CD14-positive monocyte (primary cell): Measurements from ENCODE around the gene RALGDS. TPM values are rescaled to one million over a fixed set of nuclear protein-coding genes. Genes with fewer than 3 reads are reported as not detected.
"Not testable (repeated sequence)": the region's sequence is repeated elsewhere in the genome, so short reads cannot be mapped to it uniquely, and the experiment has no call there.

Experiments
- DNase-seq, 3 donors: peaks; one replicate each; pipeline ENCODE4 v3.0.0-alpha.2; 2011 to 2022
- H2AFZ ChIP-seq: 2 replicates; pipeline ENCODE4 v1.6.0; 2012; ENCODE audit warnings: mild to moderate bottlenecking, low read depth, low read length, inconsistent platforms; ENCODE audit not compliant: insufficient read depth, poor library complexity, severe bottlenecking
- H3K27ac ChIP-seq, 2 donors: 1 replicate in 1 of 2; 2 replicates in 1 of 2; pipeline ENCODE4 v1.5.1; 2012 to 2013; ENCODE audit warnings: low read length in 2 of 2, control low read depth in 1 of 2, inconsistent platforms in 1 of 2, low read depth in 1 of 2, mild to moderate bottlenecking in 1 of 2
- H3K27me3 ChIP-seq, 2 donors: one replicate each; pipeline versions ENCODE4 v1.6.0 to v1.6.1; 2011 to 2013; ENCODE audit warnings: low read length in 2 of 2; ENCODE audit not compliant: control insufficient read depth in 2 of 2, insufficient read depth in 2 of 2
- H3K36me3 ChIP-seq, 2 donors: replicated peaks in 1 of 2; 1 replicate in 1 of 2; 2 replicates in 1 of 2; pipeline versions ENCODE4 v1.5.1 to v1.6.1; 2012 to 2013; ENCODE audit warnings: low read length in 2 of 2, control low read depth in 1 of 2, inconsistent platforms in 1 of 2, mild to moderate bottlenecking in 1 of 2; ENCODE audit not compliant: insufficient read depth in 2 of 2, control insufficient read depth in 1 of 2
- H3K4me1 ChIP-seq, 2 donors: 1 replicate in 1 of 2; 2 replicates in 1 of 2; pipeline versions ENCODE4 v1.5.1 to v1.6.1; 2012 to 2013; ENCODE audit warnings: low read length in 2 of 2, control low read depth in 1 of 2, inconsistent platforms in 1 of 2, mild to moderate bottlenecking in 1 of 2, moderate library complexity in 1 of 2; ENCODE audit not compliant: insufficient read depth in 2 of 2, control insufficient read depth in 1 of 2
- H3K4me2 ChIP-seq: replicated peaks from 2 replicates; pipeline ENCODE3; 2012; ENCODE audit warnings: low read length, moderate library complexity, mild to moderate bottlenecking; ENCODE audit not compliant: poor library complexity, severe bottlenecking; ENCODE audit errors: extremely low read depth
- H3K4me3 ChIP-seq, 3 experiments: fragments of 200-600 bp in 1 of 3; sonication (generic) in 1 of 3; replicated peaks in 1 of 3; 1 replicate in 2 of 3; 2 replicates in 1 of 3; pipeline ENCODE4 v1.5.1; 2011 to 2013; ENCODE audit warnings: low read length in 3 of 3, mild to moderate bottlenecking in 3 of 3, control low read depth in 2 of 3, low read depth in 2 of 3, inconsistent platforms in 1 of 3, moderate library complexity in 1 of 3
- H3K79me2 ChIP-seq: 2 replicates; pipeline ENCODE4 v1.6.0; 2012; ENCODE audit warnings: mild to moderate bottlenecking, control low read depth, inconsistent platforms, low read length, moderate library complexity; ENCODE audit not compliant: insufficient read depth
- H3K9ac ChIP-seq: 2 replicates; pipeline ENCODE4 v1.6.0; 2017; ENCODE audit warnings: low read length, mild to moderate bottlenecking; ENCODE audit not compliant: insufficient read depth, poor library complexity, severe bottlenecking
- H3K9me3 ChIP-seq, 2 donors: replicated peaks in 1 of 2; 1 replicate in 1 of 2; 2 replicates in 1 of 2; pipeline versions ENCODE4 v1.5.1 to v1.6.1; 2012 to 2013; ENCODE audit warnings: low read length in 2 of 2, control low read depth in 1 of 2; ENCODE audit not compliant: control insufficient read depth in 1 of 2, insufficient read depth in 1 of 2
- H4K20me1 ChIP-seq: 2 replicates; pipeline ENCODE4 v1.6.0; 2012; ENCODE audit warnings: mild to moderate bottlenecking, low read length, control low read depth, moderate library complexity; ENCODE audit not compliant: insufficient read depth
- H3K27ac Mint-ChIP-seq, 7 donors: one replicate each; pipeline ENCODE4 v1.8.0; 2020; ENCODE audit warnings: mild to moderate bottlenecking in 7 of 7, mixed read lengths in 7 of 7, moderate library complexity in 6 of 7, inconsistent platforms in 2 of 7
- H3K27me3 Mint-ChIP-seq, 3 donors: one replicate each; pipeline ENCODE4 v1.8.0; 2021 to 2022; ENCODE audit warnings: low read depth in 3 of 3, mild to moderate bottlenecking in 3 of 3, mixed read lengths in 3 of 3, moderate library complexity in 3 of 3, inconsistent platforms in 1 of 3
- H3K36me3 Mint-ChIP-seq, 2 donors: one replicate each; pipeline ENCODE4 v1.8.0; 2020; ENCODE audit warnings: mixed read lengths in 2 of 2, inconsistent platforms in 1 of 2, mild to moderate bottlenecking in 1 of 2
- H3K4me1 Mint-ChIP-seq: one replicate; pipeline ENCODE4 v1.8.0; 2020; ENCODE audit warnings: mild to moderate bottlenecking, mixed read lengths
- H3K4me3 Mint-ChIP-seq, 2 donors: one replicate each; pipeline ENCODE4 v1.8.0; 2020; ENCODE audit warnings: mild to moderate bottlenecking in 2 of 2, mixed read lengths in 2 of 2, moderate library complexity in 1 of 2
- H3K9me3 Mint-ChIP-seq, 7 donors: one replicate each; pipeline ENCODE4 v1.8.0; 2020 to 2022; ENCODE audit warnings: mixed read lengths in 7 of 7, mild to moderate bottlenecking in 6 of 7, moderate library complexity in 6 of 7, inconsistent platforms in 2 of 7
- whole genome bisulfite sequencing: methylation state at CpG from one replicate; pipeline ENCODE4 v1.1.5; 2013; ENCODE audit warnings: missing lambda C conversion rate; ENCODE audit not compliant: insufficient coverage; 5-methylcytosine and 5-hydroxymethylcytosine counted together
- intact Hi-C, 2 donors: fragments of 100-400 bp; cut with micrococcal nuclease; formaldehyde crosslinking; loops; one replicate each; pipeline versions ENCODE4 v1.15.0 to v1.15.1; 2023
- polyA plus RNA-seq, 3 donors: library from polyadenylated mRNA; depleted of rRNA in 1 of 3; unstranded in 2 of 3; stranded (reverse) in 1 of 3; fragments of 300-500 nt in 2 of 3; fragments of >200 nt in 1 of 3; fragmentation: Illumina TruSeq in 2 of 3; gene quantifications; 1 replicate in 2 of 3; 2 replicates in 1 of 3; pipeline ENCODE4 v1.2.3, GENCODE V29; 2012 to 2021
- TF ChIP-seq, protein P1 (sequence below): fragments of 200-600 bp; IDR thresholded peaks from one replicate; pipeline ENCODE4 v1.8.0; 2022; ENCODE audit warnings: antibody characterized with exemption, mild to moderate bottlenecking

The RALGDS gene
- polyA plus RNA-seq, 3 donors = 3.5 to 63.8 (median 4.2) TPM

DNA sequence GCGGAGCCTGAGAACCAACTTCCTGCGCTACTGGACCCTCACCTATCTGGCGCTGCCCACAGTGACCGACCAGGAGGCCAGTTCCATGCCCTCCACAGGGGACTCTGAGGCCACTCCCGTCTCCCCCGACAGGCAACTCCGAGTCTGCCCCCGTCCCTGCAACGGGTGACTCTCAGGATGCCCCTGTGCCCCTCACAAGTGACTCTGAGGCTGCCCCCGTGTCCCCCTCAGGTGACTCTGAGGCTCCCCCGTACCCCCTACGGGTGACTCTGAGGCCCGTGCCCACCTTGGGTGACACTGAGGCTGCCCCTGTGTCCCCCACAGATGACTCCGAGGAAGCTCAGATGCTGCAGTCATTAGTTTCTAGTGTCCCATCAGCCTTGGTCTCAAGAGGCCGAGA lies 34.1 kb downstream of the RALGDS start:
- Mint-ChIP-seq H3K9me3 (no peaks in the 10 kb centered on the region), H3K4me1 (no peaks in the 10 kb centered on the region), H3K27ac (no peak overlapping the region), H3K27me3 (peaks cover 0 to 4% (median 0%) of the 10 kb centered on the region in 3 donors), H3K36me3 (no peaks in the 10 kb centered on the region), H3K4me3 (no peak overlapping the region)
- Histone ChIP-seq H3K4me1 (no peaks in the 10 kb centered on the region), H4K20me1 (no peaks in the 10 kb centered on the region), H3K4me3 (no peak overlapping the region), H3K4me2 (no peak overlapping the region), H2AFZ (no peak overlapping the region), H3K9ac (no peak overlapping the region), H3K27ac (no peak overlapping the region), H3K27me3 (no peaks in the 10 kb centered on the region), H3K79me2 (no peaks in the 10 kb centered on the region), H3K9me3 (no peaks in the 10 kb centered on the region), H3K36me3 (no peaks in the 10 kb centered on the region)
- intact Hi-C loops = no loop called here
- WGBS = 87% methylated on average over 10 of the region's 15 CpGs
- no peak for DNase-seq
- TF ChIP-seq, protein P1, sequence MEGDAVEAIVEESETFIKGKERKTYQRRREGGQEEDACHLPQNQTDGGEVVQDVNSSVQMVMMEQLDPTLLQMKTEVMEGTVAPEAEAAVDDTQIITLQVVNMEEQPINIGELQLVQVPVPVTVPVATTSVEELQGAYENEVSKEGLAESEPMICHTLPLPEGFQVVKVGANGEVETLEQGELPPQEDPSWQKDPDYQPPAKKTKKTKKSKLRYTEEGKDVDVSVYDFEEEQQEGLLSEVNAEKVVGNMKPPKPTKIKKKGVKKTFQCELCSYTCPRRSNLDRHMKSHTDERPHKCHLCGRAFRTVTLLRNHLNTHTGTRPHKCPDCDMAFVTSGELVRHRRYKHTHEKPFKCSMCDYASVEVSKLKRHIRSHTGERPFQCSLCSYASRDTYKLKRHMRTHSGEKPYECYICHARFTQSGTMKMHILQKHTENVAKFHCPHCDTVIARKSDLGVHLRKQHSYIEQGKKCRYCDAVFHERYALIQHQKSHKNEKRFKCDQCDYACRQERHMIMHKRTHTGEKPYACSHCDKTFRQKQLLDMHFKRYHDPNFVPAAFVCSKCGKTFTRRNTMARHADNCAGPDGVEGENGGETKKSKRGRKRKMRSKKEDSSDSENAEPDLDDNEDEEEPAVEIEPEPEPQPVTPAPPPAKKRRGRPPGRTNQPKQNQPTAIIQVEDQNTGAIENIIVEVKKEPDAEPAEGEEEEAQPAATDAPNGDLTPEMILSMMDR = no peak

DNA sequence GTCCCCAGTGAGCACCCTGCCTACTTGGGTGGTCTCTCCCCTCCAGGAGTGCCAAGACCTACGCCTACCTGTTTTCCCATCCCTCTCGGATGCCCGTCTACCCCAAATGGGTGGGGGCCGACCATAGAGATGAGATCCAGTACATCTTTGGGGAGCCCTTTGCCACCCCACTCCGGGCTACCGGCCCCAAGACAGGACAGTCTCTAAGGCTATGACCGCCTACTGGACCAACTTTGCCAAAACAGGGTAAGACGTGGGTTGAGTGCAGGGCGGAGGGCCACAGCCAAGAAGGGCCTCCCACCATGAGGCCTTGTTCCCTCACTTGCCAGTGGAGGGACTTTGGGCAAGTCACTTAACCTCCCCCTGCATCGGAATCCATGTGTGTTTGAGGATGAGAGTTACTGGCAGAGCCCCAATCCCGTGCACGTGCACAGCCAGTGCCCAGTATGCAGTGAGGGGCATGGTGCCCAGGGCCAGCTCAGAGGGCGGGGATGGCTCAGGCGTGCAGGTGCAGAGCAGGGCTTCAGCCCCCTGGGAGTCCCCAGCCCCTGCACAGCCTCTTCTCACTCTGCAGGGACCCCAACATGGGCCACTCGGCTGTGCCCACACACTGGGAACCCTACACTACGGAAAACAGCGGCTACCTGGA lies 34.7 kb downstream of the RALGDS start:
- H3K9me3 ChIP-seq, H3K9me3 Mint-ChIP-seq, H3K27me3 Mint-ChIP-seq, H3K9ac ChIP-seq, intact Hi-C loops, H3K4me1 ChIP-seq, H2AFZ ChIP-seq, H3K27ac Mint-ChIP-seq, H3K4me2 ChIP-seq, H3K4me1 Mint-ChIP-seq, H3K27ac ChIP-seq, H3K36me3 ChIP-seq, H3K4me3 ChIP-seq, H3K27me3 ChIP-seq, DNase-seq, H3K36me3 Mint-ChIP-seq, H4K20me1 ChIP-seq, H3K4me3 Mint-ChIP-seq, H3K79me2 ChIP-seq: not testable (repeated sequence)
- over 99% methylated on average over 13 of the region's 17 CpGs for WGBS

DNA sequence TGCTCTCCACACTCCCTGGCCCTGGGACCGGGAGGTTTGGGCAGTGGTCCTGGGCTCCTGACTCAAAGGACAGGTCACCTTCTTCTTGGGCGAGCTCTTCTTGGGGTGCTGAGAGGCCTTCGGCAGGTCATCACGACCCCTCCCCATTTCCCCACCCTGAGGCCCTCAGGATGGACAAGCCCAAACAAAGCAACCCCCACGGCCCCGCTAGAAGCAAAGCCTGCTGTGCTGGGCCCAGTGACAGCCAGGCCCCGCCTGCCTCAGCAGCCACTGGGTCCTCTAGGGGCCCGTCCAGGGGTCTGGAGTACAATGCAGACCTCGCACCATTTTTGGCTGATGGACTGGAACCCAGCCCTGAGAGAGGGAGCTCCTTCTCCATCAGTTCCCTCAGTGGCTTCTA lies 37.4 kb downstream of the RALGDS start:
- H3K27me3 Mint-ChIP-seq, H3K9ac ChIP-seq, H3K9me3 ChIP-seq, DNase-seq, H3K4me2 ChIP-seq, H3K36me3 Mint-ChIP-seq, H3K4me1 Mint-ChIP-seq, H3K27ac ChIP-seq, H2AFZ ChIP-seq, H3K9me3 Mint-ChIP-seq, H4K20me1 ChIP-seq, intact Hi-C loops, H3K4me1 ChIP-seq, H3K4me3 Mint-ChIP-seq, H3K27ac Mint-ChIP-seq, H3K79me2 ChIP-seq, H3K4me3 ChIP-seq, H3K36me3 ChIP-seq: not testable (repeated sequence)
- H3K27me3 ChIP-seq = peaks cover 0 to 11% of the 10 kb centered on the region in 2 donors
- no CpG with 5 or more reads among the region's 9 CpGs for WGBS

DNA sequence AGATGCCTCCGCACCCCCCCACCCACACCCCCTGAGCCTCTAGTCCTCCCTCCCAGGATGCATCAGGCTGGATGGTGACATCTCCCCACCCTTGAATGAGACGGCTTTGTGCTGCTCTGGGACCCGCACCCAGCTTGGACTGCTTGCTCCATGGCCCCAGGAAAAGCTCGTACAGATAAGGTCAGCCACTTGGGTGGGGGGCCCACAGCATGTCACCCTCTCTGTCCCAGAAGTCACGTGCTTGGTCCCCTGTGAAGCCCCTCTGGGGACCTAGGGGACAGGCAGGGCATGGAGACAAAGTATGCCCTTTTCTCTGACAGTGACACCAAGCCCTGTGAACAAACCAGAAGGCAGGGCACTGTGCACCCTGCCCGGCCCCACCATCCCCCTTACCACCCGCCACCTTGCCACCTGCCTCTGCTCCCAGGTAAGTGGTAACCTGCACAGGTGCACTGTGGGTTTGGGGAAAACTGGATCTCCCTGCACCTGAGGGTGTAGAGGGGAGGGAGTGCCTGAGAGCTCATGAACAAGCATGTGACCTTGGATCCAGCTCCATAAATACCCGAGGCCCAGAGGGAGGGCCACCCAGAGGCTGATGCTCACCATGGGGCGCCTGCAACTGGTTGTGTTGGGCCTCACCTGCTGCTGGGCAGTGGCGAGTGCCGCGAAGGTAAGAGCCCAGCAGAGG lies 38.9 kb downstream of the RALGDS start:
- H3K36me3 ChIP-seq, H3K9me3 ChIP-seq, H4K20me1 ChIP-seq, DNase-seq, H3K36me3 Mint-ChIP-seq, H3K9me3 Mint-ChIP-seq, H3K9ac ChIP-seq, H3K4me1 Mint-ChIP-seq, H3K4me1 ChIP-seq, H3K4me2 ChIP-seq, H3K79me2 ChIP-seq, H3K27me3 Mint-ChIP-seq, H3K4me3 ChIP-seq, H3K27ac ChIP-seq, intact Hi-C loops, H3K4me3 Mint-ChIP-seq, H2AFZ ChIP-seq, H3K27ac Mint-ChIP-seq: not testable (repeated sequence)
- WGBS = 92% methylated on average over 4 of the region's 12 CpGs
- peaks cover 0 to 11% of the 10 kb centered on the region in 2 donors for H3K27me3 ChIP-seq
